Mammary microvascular endothelial cell (primary cell): Measurements from ENCODE around the gene CLPSL2. TPM values are rescaled to one million over a fixed set of nuclear protein-coding genes. Genes with fewer than 3 reads are reported as not detected.

Experiments used
- total RNA-seq: library from RNA; depleted of rRNA; stranded (reverse); fragments of >200 nt; gene quantifications from 2 replicates; pipeline ENCODE4 v1.2.3, GENCODE V29; 2015

The CLPSL2 gene
- not detected in 2 replicates for total RNA-seq

GRCh38 chr6:35776364-35777215 is at the start of gene CLPSL2:
CLPSL2 (plus strand) TSS chr6:35776598; CDS start chr6:35776619, 21 bp downstream.

GRCh38 chr6:35736982-35737412 is 39.4 kb upstream of the CLPSL2 start, which contains the start of gene ARMC12:
ARMC12 (plus strand) TSS chr6:35737032; CDS start chr6:35737109, 77 bp downstream.

GRCh38 chr6:35780719-35781118 is 4.3 kb downstream of the CLPSL2 start, which contains the start of gene CLPSL1:
CLPSL1 (plus strand) TSS chr6:35781019; CDS start chr6:35781111, 92 bp downstream.

GRCh38 chr6:35804996-35805736 is 28.8 kb downstream of the CLPSL2 start, which contains the start of gene LHFPL5:
LHFPL5 (plus strand) TSS chr6:35805352; CDS start chr6:35805671, 319 bp downstream.

Other genes starting within 250 kb of the CLPSL2 start
- 44.9 and 45.4 TPM in 2 replicates for gene FKBP5, start 87.7 kb upstream of the CLPSL2 start, total RNA-seq
- gene ARMC12, start 39.6 kb upstream of the CLPSL2 start, total RNA-seq, result not detected in 2 replicates
- not detected in 2 replicates for gene CLPSL1, start 4.4 kb downstream of the CLPSL2 start, total RNA-seq
- gene CLPS, start 20.7 kb downstream of the CLPSL2 start, total RNA-seq, result not detected in 2 replicates
- 0.20 TPM in 1 of 2 replicates, not detected in the other for gene LHFPL5, start 28.8 kb downstream of the CLPSL2 start, total RNA-seq
- 46.8 and 50.1 TPM in 2 replicates for gene SRPK1, start 144.5 kb downstream of the CLPSL2 start, total RNA-seq
- gene SLC26A8, start 248.0 kb downstream of the CLPSL2 start, total RNA-seq, result not detected in 2 replicates